A673 (cell line): ENCODE data around the gene TMEM170B. TPM values are rescaled to one million over a fixed set of nuclear protein-coding genes. Genes with fewer than 3 reads are reported as not detected.

Source experiments
- BruUV-seq: library from RNA; stranded (reverse); fragments of 400-500 nt; replicated peaks from 2 replicates; lab custom pipeline; 2021; lab: Mats Ljungman, UMichigan
- CTCF ChIA-PET: fragments of 300-600 bp; sonication (Branson Sonifier 250); formaldehyde crosslinking; loops from one replicate; lab custom pipeline; 2022; ENCODE audit warnings: antibody characterized with exemption; lab: Charles Lee
- POLR2A ChIA-PET: fragments of 300-600 bp; sonication (Branson Sonifier 250); formaldehyde crosslinking; loops from one replicate; lab custom pipeline; 2022; ENCODE audit warnings: antibody characterized with exemption; ENCODE audit not compliant: low non-redundant PET; lab: Charles Lee
- DNase-seq: peaks from one replicate; pipeline ENCODE4 v3.0.0-alpha.2; 2015; ENCODE audit warnings: low spot score
- H3K27ac ChIP-seq: fragments of 200-600 bp; sonication (generic); 2 replicates; pipeline ENCODE4 v1.5.1; 2016; ENCODE audit warnings: mixed run types, low read depth, mild to moderate bottlenecking, mixed read lengths, antibody characterized with exemption, low read length; ENCODE audit not compliant: poor library complexity, severe bottlenecking
- H3K27me3 ChIP-seq: fragments of 200-600 bp; sonication (generic); replicated peaks from 2 replicates; pipeline ENCODE4 v1.6.1; 2017; ENCODE audit warnings: mixed run types, low read depth, mild to moderate bottlenecking, mixed read lengths, antibody characterized with exemption, low read length; ENCODE audit not compliant: insufficient read depth, poor library complexity
- H3K36me3 ChIP-seq: fragments of 200-600 bp; sonication (generic); 2 replicates; pipeline ENCODE4 v1.6.1; 2016; ENCODE audit warnings: mixed run types, mild to moderate bottlenecking, mixed read lengths, antibody characterized with exemption, low read length; ENCODE audit not compliant: insufficient read depth, poor library complexity, severe bottlenecking
- H3K4me1 ChIP-seq: fragments of 200-600 bp; sonication (generic); 2 replicates; pipeline ENCODE4 v1.6.1; 2017; ENCODE audit warnings: mixed run types, mild to moderate bottlenecking, mixed read lengths, antibody characterized with exemption, low read length; ENCODE audit not compliant: insufficient read depth, poor library complexity, severe bottlenecking
- H3K4me3 ChIP-seq: fragments of 200-600 bp; sonication (generic); 2 replicates; pipeline ENCODE4 v1.5.1; 2016; ENCODE audit warnings: low read depth, mixed run types, mild to moderate bottlenecking, mixed read lengths, low read length; ENCODE audit not compliant: poor library complexity, severe bottlenecking
- H3K9me3 ChIP-seq: fragments of 200-600 bp; sonication (generic); 2 replicates; pipeline ENCODE4 v1.6.1; 2016; ENCODE audit warnings: mixed run types, low read depth, mild to moderate bottlenecking, mixed read lengths, antibody characterized with exemption, low read length; ENCODE audit not compliant: poor library complexity, severe bottlenecking
- EZH2 ChIP-seq: fragments of 200-600 bp; sonication (generic); IDR thresholded peaks from 2 replicates; pipeline ENCODE4 v1.6.1; 2017; ENCODE audit warnings: borderline replicate concordance, low read depth, mild to moderate bottlenecking, mixed read lengths, antibody characterized with exemption, low read length; ENCODE audit not compliant: poor library complexity, severe bottlenecking
- intact Hi-C: fragments of 100-400 bp; cut with micrococcal nuclease; formaldehyde crosslinking; loops from one replicate; pipeline ENCODE4 v1.10.0; 2022; ENCODE audit not compliant: unreplicated experiment
- total RNA-seq: library from RNA; stranded (reverse); gene quantifications from 2 replicates; pipeline ENCODE4 v1.2.3, GENCODE V29; 2021
- TF ChIP-seq, protein P1 (sequence below): fragments of 300-800, 200-600 bp; sonication (generic); conservative IDR thresholded peaks from 2 replicates; pipeline ENCODE4 v1.5.1; 2017; ENCODE audit warnings: low read depth, mild to moderate bottlenecking, antibody characterized with exemption, low read length, moderate library complexity, mixed read lengths

Gene TMEM170B
- total RNA-seq, 1 experiment from 2014 or later: 9.5 TPM

DNA sequence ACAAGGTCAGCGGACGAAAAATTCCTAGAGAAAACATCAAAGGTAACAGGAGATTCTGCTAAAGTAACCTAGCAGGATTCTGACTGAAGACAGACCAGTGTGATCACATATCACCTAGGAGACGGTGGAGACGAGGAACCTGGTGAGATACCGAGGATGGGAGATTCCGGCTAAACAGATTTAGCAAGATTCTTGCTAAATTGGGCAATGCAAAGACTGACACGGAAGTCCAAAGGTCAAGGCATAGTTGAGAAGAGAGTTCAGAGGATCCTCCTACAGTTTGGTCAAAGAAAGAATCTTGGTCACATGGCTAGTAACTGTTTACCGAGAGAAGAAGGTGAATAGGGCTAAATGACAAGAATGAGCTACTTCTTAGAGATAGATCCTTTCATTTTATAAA lies 61.1 kb downstream of the TMEM170B start:
- Histone ChIP-seq H3K27me3 (no peaks in the 10 kb centered on the region), H3K36me3 (no peaks in the 10 kb centered on the region), H3K4me1 (no peaks in the 10 kb centered on the region), H3K27ac (no peak overlapping the region), H3K9me3 (no peaks in the 10 kb centered on the region), H3K4me3 (no peak overlapping the region)
- DNase-seq: no peak
- POLR2A ChIA-PET: no interaction called here
- TF ChIP-seq EZH2: no peak
- TF ChIP-seq, protein P1, sequence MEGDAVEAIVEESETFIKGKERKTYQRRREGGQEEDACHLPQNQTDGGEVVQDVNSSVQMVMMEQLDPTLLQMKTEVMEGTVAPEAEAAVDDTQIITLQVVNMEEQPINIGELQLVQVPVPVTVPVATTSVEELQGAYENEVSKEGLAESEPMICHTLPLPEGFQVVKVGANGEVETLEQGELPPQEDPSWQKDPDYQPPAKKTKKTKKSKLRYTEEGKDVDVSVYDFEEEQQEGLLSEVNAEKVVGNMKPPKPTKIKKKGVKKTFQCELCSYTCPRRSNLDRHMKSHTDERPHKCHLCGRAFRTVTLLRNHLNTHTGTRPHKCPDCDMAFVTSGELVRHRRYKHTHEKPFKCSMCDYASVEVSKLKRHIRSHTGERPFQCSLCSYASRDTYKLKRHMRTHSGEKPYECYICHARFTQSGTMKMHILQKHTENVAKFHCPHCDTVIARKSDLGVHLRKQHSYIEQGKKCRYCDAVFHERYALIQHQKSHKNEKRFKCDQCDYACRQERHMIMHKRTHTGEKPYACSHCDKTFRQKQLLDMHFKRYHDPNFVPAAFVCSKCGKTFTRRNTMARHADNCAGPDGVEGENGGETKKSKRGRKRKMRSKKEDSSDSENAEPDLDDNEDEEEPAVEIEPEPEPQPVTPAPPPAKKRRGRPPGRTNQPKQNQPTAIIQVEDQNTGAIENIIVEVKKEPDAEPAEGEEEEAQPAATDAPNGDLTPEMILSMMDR: no peak
- CTCF ChIA-PET: no interaction called here
- intact Hi-C loops: no loop called here
- BruUV-seq: no TSS peak

DNA sequence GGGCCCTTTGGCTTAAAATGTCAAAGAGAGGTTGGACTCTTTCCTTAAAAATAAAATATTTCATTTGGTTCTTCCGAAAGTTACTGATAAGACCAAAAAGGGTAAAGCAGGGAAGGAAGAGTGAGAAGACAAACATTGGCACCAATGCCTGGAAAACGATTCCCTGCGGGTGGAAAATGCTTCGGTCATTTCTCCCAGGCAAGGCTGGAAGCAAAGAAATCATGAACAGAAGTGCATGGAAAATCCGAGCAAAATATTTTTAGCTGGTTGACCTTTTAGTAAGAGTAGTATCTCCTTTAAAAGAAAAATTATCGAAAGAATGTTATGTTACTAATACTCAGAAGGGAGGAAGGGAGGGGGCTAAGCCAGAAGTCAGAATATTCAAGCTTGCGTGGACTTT lies 62.7 kb downstream of the TMEM170B start:
- no peak for DNase-seq
- POLR2A ChIA-PET: no interaction called here
- CTCF ChIA-PET: no interaction called here
- Histone ChIP-seq H3K36me3 (no peaks in the 10 kb centered on the region), H3K27ac (no peak overlapping the region), H3K27me3 (no peaks in the 10 kb centered on the region), H3K9me3 (no peaks in the 10 kb centered on the region), H3K4me1 (no peaks in the 10 kb centered on the region), H3K4me3 (no peak overlapping the region)
- BruUV-seq: no TSS peak
- intact Hi-C loops: no loop called here
- TF ChIP-seq, protein P1: no peak
- TF ChIP-seq EZH2: no peak

DNA sequence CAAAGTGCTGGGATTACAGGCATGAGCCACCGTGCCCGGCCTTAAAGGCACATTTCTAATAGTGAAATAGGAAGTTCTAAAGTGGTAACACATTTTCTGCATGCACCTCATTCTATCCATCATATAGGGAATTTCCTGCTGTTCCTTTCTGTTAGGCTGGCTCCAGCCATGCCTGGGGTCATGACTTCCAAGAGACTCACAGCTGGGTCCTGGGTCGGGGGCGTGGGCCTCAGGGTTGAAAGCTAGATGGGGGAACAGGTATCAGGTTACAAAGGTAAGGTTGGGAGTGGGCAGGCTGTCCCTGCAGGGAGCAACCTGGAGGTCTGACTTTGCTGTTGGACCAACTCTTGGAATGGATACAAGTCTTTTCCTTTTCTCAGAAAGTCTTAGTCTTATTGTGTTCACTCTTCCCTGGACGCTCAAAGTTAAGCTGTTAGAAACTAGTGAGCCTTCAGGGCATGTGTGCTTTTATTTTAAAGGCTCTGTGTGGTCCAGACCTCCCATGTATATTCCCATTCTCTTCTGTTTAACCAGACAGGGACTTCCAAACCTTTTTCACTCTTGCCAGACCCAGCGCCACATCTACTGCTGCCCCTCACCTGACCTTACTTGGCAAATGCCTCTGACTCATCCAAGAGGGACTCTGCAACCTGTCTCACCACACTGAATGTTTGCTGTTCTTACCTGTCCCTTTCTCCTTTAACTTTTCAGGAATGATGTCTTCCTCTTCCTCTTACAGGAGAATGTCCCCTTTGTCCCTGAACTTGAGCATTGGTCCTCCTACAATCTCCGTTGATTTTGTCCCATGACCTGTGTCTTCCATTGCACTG lies 64.4 kb downstream of the TMEM170B start:
- H3K4me3 ChIP-seq: no peak overlapping the region
- CTCF ChIA-PET: no interaction called here
- no peak overlapping the region for H3K27ac ChIP-seq
- intact Hi-C loops: no loop called here
- TF ChIP-seq, protein P1: no peak
- no peak for TF ChIP-seq EZH2
- BruUV-seq: no TSS peak
- no peak for DNase-seq
- H3K4me1 ChIP-seq: no peaks in the 10 kb centered on the region
- POLR2A ChIA-PET: no interaction called here
- no peaks in the 10 kb centered on the region for H3K9me3 ChIP-seq
- H3K27me3 ChIP-seq: no peaks in the 10 kb centered on the region
- no peaks in the 10 kb centered on the region for H3K36me3 ChIP-seq
